HT-29 (cell line): Measurements from ENCODE around the gene GYS1. TPM values are rescaled to one million over a fixed set of nuclear protein-coding genes. Genes with fewer than 3 reads are reported as not detected.
"Not testable (repeated sequence)": the region's sequence is repeated elsewhere in the genome, so short reads cannot be mapped to it uniquely, and the experiment has no call there.

Experiments used
- DNase-seq: peaks from one replicate; pipeline ENCODE4 v3.0.0-alpha.2; 2015; ENCODE audit warnings: low spot score
- total RNA-seq: library from RNA; depleted of rRNA; stranded (reverse); fragments of >200 nt; shearing (Covaris generic); gene quantifications from 2 replicates; pipeline ENCODE4 v1.2.3, GENCODE V29; 2014; rRNA removed

The GYS1 gene
- 67.1 and 71.5 TPM in 2 replicates for total RNA-seq

GRCh38 chr19:48993175-48994034, at the start of gene GYS1, which contains the start of gene RUVBL2:
Gene GYS1, minus strand, starts transcription at chr19:48993309. Its CDS starts 197 bp downstream, at chr19:48993112.
Gene RUVBL2, plus strand, starts transcription at chr19:48993887. Its CDS starts 25 bp downstream, at chr19:48993912.
- DNase-seq = peak; percentile 100

GRCh38 chr19:49042666-49043065, 49.6 kb upstream of the GYS1 start:
- not testable (repeated sequence) for DNase-seq

DNA sequence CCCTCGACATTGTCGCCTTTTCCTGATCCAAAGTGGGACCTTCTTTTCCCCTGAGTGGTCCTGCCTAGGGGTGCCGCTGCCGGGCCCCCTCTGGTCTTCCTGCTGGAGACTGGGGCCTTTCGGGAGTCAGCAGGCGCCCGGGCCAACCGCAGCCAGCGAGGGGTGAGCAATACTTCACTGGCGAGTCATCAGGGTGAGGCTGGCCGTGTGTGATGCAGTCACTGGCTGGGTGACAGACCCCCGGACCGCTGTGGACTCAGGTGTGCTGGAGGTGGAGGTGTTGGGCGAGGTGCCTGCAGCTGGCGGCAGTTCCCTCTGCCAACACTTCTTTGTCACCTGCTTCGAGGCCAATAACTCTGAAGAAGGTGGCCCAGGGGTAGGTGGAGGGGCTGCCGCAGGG, 49.1 kb upstream of the GYS1 start:
- no peak for DNase-seq

GRCh38 chr19:49039736-49040135, 46.6 kb upstream of the GYS1 start:
- not testable (repeated sequence) for DNase-seq

GRCh38 chr19:49038557-49039276, 45.6 kb upstream of the GYS1 start:
- DNase-seq = not testable (repeated sequence)

DNA sequence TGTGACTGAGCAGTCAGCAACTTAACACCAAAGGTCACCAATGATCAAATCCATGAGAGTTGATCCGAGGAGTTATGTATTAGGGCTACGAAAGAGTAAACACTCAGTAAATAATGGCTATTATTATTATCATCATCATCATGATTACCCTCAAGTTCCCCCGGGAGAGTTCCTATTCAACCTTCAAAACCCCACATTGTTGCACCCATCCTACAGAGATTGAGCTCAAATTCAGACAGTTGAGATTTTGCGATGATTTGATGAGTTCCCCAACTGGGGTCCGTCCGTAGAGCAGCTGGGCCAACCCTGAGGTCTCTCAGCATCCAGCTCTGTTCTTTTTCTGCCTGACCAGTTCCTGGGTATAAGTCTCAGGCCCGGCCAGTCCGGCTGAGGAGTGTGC, 45.0 kb upstream of the GYS1 start:
- DNase-seq = not testable (repeated sequence)

DNA sequence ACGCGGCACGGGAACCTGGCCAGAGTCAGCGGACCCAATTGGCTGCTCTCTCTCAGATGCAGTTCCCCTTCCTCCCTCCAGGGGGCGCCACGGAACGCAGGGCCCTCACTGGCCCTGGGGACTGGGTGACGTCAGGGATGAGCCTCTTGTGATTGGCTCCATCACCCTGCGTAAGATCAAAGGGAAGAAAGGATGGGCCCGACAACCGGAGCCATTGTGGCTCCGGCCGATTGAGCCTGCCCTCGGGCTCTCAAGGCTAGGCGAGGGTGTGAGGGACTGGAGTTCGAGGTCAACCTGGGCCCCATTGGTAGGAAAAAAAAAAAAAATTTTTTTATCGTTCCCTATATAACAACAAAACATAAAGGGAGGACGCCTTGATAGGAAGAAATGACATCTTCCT, 43.7 kb upstream of the GYS1 start, which contains the start of gene CGB1:
CGB1 (minus strand) TSS at position 81 of the 400 bp plus-strand sequence. CDS start 184 bp downstream, outside the sequence.
- DNase-seq = not testable (repeated sequence)

GRCh38 chr19:49031642-49032301, 38.7 kb upstream of the GYS1 start, which contains the start of gene CGB2:
Gene CGB2, plus strand, starts transcription at chr19:49031890. Its CDS starts 206 bp downstream, at chr19:49032096.
- DNase-seq = not testable (repeated sequence)

DNA sequence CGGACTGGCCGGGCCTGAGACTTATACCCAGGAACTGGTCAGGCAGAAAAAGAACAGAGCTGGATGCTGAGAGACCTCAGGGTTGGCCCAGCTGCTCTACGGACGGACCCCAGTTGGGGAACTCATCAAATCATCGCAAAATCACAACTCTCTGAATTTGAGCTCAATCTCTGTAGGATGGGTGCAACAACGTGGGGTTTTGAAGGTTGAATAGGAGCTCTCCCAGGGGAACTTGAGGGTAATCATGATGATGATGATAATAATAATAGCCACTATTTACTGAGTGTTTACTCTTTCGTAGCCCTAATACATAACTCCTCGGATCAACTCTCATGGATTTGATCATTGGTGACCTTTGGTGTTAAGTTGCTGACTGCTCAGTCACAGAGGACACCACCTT, 37.2 kb upstream of the GYS1 start:
- not testable (repeated sequence) for DNase-seq

DNA sequence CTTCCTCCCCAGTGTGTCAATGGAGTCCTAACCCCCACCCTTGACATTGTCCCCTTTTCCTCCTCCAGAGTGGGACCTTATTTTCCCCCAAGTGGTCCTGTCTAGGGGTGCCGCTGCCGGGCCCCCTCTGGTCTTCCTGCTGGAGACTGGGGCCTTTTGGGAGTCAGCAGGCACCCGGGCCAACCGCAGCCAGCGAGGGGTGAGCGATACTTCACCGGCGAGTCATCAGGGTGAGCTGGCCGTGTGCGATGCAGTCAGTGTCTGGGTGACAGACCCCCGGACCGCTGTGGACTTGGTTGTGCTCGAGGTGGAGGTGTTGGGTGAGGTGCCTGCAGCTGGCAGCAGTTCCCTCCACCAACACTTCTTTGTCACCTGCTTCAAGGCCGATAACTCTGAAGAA, 36.6 kb upstream of the GYS1 start:
- not testable (repeated sequence) for DNase-seq

- DNase-seq = not testable (repeated sequence)
Observed at GRCh38 chr19:49028686-49029085, 35.6 kb upstream of the GYS1 start.

DNA sequence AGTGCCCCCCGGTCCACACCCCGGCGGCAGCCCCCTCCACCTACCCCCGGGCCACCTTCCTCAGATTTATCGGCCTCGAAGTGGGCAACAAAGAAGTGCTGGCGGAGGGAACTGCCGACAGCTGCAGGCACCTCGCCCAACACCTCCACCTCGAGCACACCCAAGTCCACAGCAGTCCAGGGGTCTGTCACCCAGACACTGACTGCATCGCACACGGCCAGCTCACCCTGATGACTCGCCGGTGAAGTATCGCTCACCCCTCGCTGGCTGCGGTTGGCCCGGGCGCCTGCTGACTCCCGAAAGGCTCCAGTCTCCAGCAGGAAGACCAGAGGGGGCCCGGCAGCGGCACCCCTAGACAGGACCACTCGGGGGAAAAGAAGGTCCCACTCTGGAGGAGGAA, 32.5 kb upstream of the GYS1 start:
- not testable (repeated sequence) for DNase-seq

DNA sequence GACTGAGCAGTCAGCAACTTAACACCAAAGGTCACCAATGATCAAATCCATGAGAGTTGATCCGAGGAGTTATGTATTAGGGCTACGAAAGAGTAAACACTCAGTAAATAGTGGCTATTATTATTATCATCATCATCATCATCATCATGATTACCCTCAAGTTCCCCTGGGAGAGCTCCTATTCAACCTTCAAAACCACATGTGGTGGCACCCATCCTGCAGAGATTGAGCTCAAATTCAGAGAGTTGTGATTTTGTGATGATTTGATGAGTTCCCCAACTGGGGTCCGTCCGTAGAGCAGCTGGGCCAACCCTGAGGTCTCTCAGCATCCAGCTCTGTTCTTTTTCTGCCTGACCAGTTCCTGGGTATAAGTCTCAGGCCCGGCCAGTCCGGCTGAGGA, 32.0 kb upstream of the GYS1 start:
- not testable (repeated sequence) for DNase-seq

GRCh38 chr19:49024233-49024632, 31.1 kb upstream of the GYS1 start, which contains the start of gene CGB3:
Gene CGB3, minus strand, starts transcription at chr19:49024333. Its CDS starts 362 bp downstream, at chr19:49023971.
- DNase-seq = not testable (repeated sequence)

GRCh38 chr19:49022116-49022515, 29.0 kb upstream of the GYS1 start:
- no peak for DNase-seq

DNA sequence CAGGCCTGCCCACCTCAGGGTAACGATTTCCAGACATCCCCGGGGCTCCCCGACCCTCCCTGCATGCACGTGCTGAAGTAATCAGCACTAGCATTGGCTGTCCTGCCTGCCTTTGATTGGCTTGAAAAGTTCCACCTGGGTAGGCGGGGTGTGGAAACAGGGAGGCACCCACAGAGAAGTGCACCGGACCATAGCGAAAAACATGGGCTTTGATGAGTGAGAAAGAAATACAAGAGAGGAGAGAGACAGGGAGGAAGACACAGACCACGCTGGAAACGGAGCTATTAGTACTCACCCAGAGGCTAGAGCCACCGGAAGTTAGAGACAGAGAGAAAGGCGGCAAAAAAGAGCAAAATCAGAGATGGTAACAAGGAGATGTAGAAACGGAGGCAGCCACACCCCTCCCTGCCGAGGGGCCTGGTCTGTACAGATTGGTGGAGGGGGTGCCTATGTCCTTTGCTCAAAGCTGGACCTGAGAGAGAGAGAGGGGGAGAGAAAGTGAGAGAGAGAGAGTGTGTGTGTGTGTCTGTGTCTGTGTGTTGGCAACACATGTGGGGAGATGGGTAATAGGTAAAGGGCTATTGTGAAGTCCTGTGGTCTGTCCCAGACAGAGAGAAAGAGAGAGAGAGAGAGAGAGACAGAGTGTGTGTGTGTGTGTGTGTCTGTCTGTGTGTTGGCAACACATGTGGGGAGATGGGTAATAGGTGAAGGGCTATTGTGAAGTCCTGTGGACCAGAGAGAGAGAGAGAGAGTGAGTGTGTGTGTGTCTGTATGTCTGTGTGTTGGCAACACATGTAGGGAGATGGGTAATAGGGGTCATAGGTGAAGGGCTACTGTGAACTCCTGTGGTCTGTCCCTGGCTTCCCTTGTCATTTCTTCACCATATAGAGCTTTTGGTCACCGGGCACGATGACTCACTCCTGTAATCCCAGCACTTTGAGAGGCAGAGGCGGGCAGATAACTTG, 28.1 kb upstream of the GYS1 start:
- peak; percentile 24 for DNase-seq

DNA sequence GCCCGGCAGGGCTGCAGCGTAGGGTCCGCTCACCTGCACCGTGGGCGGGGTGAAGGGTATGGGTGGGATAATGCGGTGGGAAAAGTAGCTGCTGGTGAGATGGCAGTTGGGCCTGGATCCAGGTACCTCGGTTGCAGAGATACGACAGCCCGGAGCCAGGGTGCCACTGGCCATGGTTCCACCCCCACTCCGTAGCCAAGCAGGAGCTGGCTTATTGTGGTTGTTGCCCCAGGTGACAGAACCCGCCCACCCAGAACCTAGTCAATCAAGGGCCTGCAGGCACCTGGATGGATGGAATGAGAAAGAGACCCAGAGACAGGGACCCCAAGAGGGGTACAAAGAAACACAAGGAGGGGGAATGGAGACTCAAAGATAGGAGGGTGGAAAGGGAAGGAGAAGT, 27.2 kb upstream of the GYS1 start:
- DNase-seq = no peak

GRCh38 chr19:49019242-49019932, 26.3 kb upstream of the GYS1 start:
- peak; percentile 87 for DNase-seq

- peak; percentile 34 for DNase-seq
Observed at GRCh38 chr19:49018388-49019241, 25.5 kb upstream of the GYS1 start.
